ENCODE data around the gene CDX1. TPM values are rescaled to one million over a fixed set of nuclear protein-coding genes. Genes with fewer than 3 reads are reported as not detected.

The CDX1 gene
- total and polyA plus RNA-seq, 2 of the 8 experiments (the other 6 are each of a cell fraction or from before 2014, with no cell fraction given): not detected

- no peak for TF ChIP-seq HDAC2 (IDR thresholded peaks at IDR 0.05; ENCODE audit: borderline replicate concordance in 1 of 2, low read depth in 2 of 2, low read length in 2 of 2)
- peak; percentile 46; the same call in 1 of the 2 replicates for TF ChIP-seq MAX (IDR thresholded peaks at IDR 0.05)
- TF ChIP-seq JUN (IDR thresholded peaks at IDR 0.05; ENCODE audit: low read depth, low read length): no peak
Observed at GRCh38 chr5:150138551-150139265, 27.9 kb upstream of the CDX1 start (continued).

Data from H1 (cell line).